ENCODE results near the gene CCDC178. TPM values are rescaled to one million over a fixed set of nuclear protein-coding genes. Genes with fewer than 3 reads are reported as not detected.

CCDC178 gene
- total and polyA plus RNA-seq, 10 donors, result 4.0 to 17.4 (median 8.0) TPM

DNA sequence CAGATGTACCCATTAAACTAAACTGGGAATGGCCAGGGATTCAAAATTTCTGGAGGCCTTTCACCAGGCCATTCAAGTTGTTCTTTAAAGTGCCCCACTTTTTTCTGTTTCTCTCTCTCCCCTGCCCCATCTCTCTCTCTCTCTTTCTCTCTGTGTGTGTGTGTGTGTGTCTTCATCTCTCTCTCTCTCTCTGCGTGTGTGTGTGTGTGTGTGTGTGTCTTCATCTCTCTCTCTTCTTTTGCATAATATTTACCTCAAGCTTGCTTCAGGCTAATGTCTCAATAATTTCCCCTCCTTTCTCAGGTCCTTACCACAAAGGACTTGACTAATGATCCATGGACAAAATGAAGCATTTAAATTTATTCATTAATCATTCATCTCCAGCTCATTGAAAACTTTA is 503.5 kb downstream of the CCDC178 start:
- TF ChIP-seq POLR2AphosphoS5 (IDR thresholded peaks at IDR 0.05), result no peak
- TF ChIP-seq, protein P1, sequence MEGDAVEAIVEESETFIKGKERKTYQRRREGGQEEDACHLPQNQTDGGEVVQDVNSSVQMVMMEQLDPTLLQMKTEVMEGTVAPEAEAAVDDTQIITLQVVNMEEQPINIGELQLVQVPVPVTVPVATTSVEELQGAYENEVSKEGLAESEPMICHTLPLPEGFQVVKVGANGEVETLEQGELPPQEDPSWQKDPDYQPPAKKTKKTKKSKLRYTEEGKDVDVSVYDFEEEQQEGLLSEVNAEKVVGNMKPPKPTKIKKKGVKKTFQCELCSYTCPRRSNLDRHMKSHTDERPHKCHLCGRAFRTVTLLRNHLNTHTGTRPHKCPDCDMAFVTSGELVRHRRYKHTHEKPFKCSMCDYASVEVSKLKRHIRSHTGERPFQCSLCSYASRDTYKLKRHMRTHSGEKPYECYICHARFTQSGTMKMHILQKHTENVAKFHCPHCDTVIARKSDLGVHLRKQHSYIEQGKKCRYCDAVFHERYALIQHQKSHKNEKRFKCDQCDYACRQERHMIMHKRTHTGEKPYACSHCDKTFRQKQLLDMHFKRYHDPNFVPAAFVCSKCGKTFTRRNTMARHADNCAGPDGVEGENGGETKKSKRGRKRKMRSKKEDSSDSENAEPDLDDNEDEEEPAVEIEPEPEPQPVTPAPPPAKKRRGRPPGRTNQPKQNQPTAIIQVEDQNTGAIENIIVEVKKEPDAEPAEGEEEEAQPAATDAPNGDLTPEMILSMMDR (IDR thresholded peaks at IDR 0.05 in 8 of 11, conservative IDR thresholded peaks at IDR 0.05 in 3 of 11), result no peak
- no peak for TF ChIP-seq POLR2A (IDR thresholded peaks at IDR 0.05)
- no peak overlapping the region for H3K4me3 ChIP-seq
- no peaks in the 10 kb centered on the region for H3K9me3 ChIP-seq
- H3K36me3 ChIP-seq, result no peaks in the 10 kb centered on the region
- H3K4me1 ChIP-seq, result no peaks in the 10 kb centered on the region
- H3K27ac ChIP-seq, result no peak overlapping the region
- DNase-seq, result no peak
- intact Hi-C loops (cut with DNase I; ENCODE audit: low total_unique reads), result no loop called here
- H3K27me3 ChIP-seq (replicated peaks in 1 of 7), result no peaks in the 10 kb centered on the region
- WGBS, 5 donors, result 46 to 86% (median 67%) methylated on average over 1 of the region's 1 CpG

GRCh38 chr18:32934201-32934600 is 506.3 kb downstream of the CCDC178 start:
- intact Hi-C loops (cut with DNase I; ENCODE audit: low total_unique reads), result no loop called here
- Histone ChIP-seq H3K4me1 (peaks cover 0 to 4% (median 0%) of the 10 kb centered on the region in 6 donors), H3K27me3 (replicated peaks in 1 of 7) (no peaks in the 10 kb centered on the region), H3K4me3 (no peak overlapping the region), H3K27ac (no peak overlapping the region), H3K36me3 (no peaks in the 10 kb centered on the region), H3K9me3 (no peaks in the 10 kb centered on the region)
- 71 to 92% (median 84%) methylated on average over 4 of the region's 4 CpGs for WGBS, 5 donors
- no peak for DNase-seq
- TF ChIP-seq, protein P1 (IDR thresholded peaks at IDR 0.05 in 8 of 11, conservative IDR thresholded peaks at IDR 0.05 in 3 of 11), result no peak
- TF ChIP-seq POLR2AphosphoS5 (IDR thresholded peaks at IDR 0.05), result no peak
- TF ChIP-seq POLR2A (IDR thresholded peaks at IDR 0.05), result no peak

- WGBS, 5 donors, result 29 to 37% (median 35%) methylated on average over 6 of the region's 6 CpGs
- H3K36me3 ChIP-seq, result no peaks in the 10 kb centered on the region
- no peak overlapping the region for H3K27ac ChIP-seq
- no peaks in the 10 kb centered on the region for H3K27me3 ChIP-seq (replicated peaks in 1 of 7)
- DNase-seq, result no peak
- H3K4me1 ChIP-seq, result peaks cover 0 to 4% (median 0%) of the 10 kb centered on the region in 6 donors
- H3K4me3 ChIP-seq, result no peak overlapping the region
- no peak for TF ChIP-seq POLR2A (IDR thresholded peaks at IDR 0.05)
- no peak for TF ChIP-seq POLR2AphosphoS5 (IDR thresholded peaks at IDR 0.05)
- TF ChIP-seq, protein P1 (IDR thresholded peaks at IDR 0.05 in 8 of 11, conservative IDR thresholded peaks at IDR 0.05 in 3 of 11), result peak in 10 of 11 experiments; percentile 14 to 61 (median 54)
- intact Hi-C loops (cut with DNase I; ENCODE audit: low total_unique reads), result no loop called here
- H3K9me3 ChIP-seq, result no peaks in the 10 kb centered on the region
Observed at GRCh38 chr18:32930695-32931301, 509.7 kb downstream of the CCDC178 start.

DNA sequence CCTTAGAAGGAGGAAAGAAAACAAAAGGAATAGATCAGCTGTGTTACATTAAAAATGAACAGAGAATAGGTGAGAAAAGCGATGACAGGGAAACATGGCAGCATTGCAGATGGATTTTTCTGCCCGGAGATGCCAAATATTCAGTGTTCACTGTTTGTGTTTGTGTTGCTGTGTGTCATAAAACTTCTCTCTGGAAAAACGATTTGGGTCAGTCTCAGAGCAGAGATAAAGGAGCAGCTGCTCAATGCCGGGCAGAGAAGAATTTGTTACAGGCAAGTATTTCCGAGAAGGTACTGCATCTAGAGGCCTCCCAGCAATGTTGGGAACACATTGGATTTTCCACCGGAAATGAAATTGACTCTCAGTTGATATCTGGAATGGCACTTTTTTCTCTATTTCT is 511.3 kb downstream of the CCDC178 start:
- intact Hi-C loops (cut with DNase I; ENCODE audit: low total_unique reads), result loop anchor here (10.0 kb wide), 1 partner anchor 224 kb away; no protein-coding TSS in a partner anchor
- TF ChIP-seq POLR2A (IDR thresholded peaks at IDR 0.05), result no peak
- TF ChIP-seq, protein P1 (IDR thresholded peaks at IDR 0.05 in 8 of 11, conservative IDR thresholded peaks at IDR 0.05 in 3 of 11), result no peak
- no peak for TF ChIP-seq POLR2AphosphoS5 (IDR thresholded peaks at IDR 0.05)
- H3K4me3 ChIP-seq, result no peak overlapping the region
- H3K36me3 ChIP-seq, result no peaks in the 10 kb centered on the region
- H3K27me3 ChIP-seq (replicated peaks in 1 of 7), result no peaks in the 10 kb centered on the region
- no peak for DNase-seq
- no peak overlapping the region for H3K27ac ChIP-seq
- 81 to 90% (median 83%) methylated on average over 6 of the region's 6 CpGs for WGBS, 5 donors
- peaks cover 0 to 4% (median 0%) of the 10 kb centered on the region in 6 donors for H3K4me1 ChIP-seq
- no peaks in the 10 kb centered on the region for H3K9me3 ChIP-seq
